GM10847 (cell line): ENCODE data around the gene AQP12A.

Experiments
- POLR2A ChIP-seq: IDR thresholded peaks from 2 replicates; pipeline ENCODE4 v1.6.1; 2011; ENCODE audit not compliant: insufficient read length; ENCODE audit errors: extremely low read depth

The AQP12A gene

GRCh38 chr2:240712121-240712520 is 20.5 kb downstream of the AQP12A start:
- TF ChIP-seq POLR2A: no peak

- TF ChIP-seq POLR2A: no peak
Observed at GRCh38 chr2:240713071-240713927, 21.6 kb downstream of the AQP12A start.

- TF ChIP-seq POLR2A: no peak
Observed at GRCh38 chr2:240713928-240714746, 22.5 kb downstream of the AQP12A start.

- no peak for TF ChIP-seq POLR2A
Observed at GRCh38 chr2:240714747-240715725, 23.4 kb downstream of the AQP12A start.

- no peak for TF ChIP-seq POLR2A
Observed at GRCh38 chr2:240716130-240716798, 24.6 kb downstream of the AQP12A start.

- no peak for TF ChIP-seq POLR2A
Observed at GRCh38 chr2:240717181-240717641, 25.5 kb downstream of the AQP12A start.

GRCh38 chr2:240717681-240718581 is 26.3 kb downstream of the AQP12A start:
- no peak for TF ChIP-seq POLR2A

- TF ChIP-seq POLR2A: no peak
Observed at GRCh38 chr2:240718896-240719490, 27.3 kb downstream of the AQP12A start.

GRCh38 chr2:240719676-240720545 is 28.2 kb downstream of the AQP12A start:
- TF ChIP-seq POLR2A: no peak

- no peak for TF ChIP-seq POLR2A
Observed at GRCh38 chr2:240720686-240721595, 29.3 kb downstream of the AQP12A start.

- TF ChIP-seq POLR2A: no peak
Observed at GRCh38 chr2:240721596-240722180, 30.0 kb downstream of the AQP12A start.

- TF ChIP-seq POLR2A: no peak
Observed at GRCh38 chr2:240722376-240722775, 30.7 kb downstream of the AQP12A start.
